PC-3 (cell line): ENCODE measurements around the gene MYH9. TPM values are rescaled to one million over a fixed set of nuclear protein-coding genes. Genes with fewer than 3 reads are reported as not detected.
"Not testable (repeated sequence)": the region's sequence is repeated elsewhere in the genome, so short reads cannot be mapped to it uniquely, and the experiment has no call there.

Experiments
- ATAC-seq: fragments of 200-7000 bp; cut with Tn5 transposase; 2 replicates; pipeline ENCODE4 v1.9.1; 2020; ENCODE audit warnings: mild to moderate bottlenecking, moderate library complexity
- BruUV-seq: library from RNA; stranded (reverse); fragments of 400-500 nt; replicated peaks from 2 replicates; lab custom pipeline; 2021; lab: Mats Ljungman, UMichigan
- CTCF ChIA-PET: fragments of 300-600 bp; sonication (Branson Sonifier 250); formaldehyde crosslinking; loops from one replicate; lab custom pipeline; 2022; ENCODE audit warnings: antibody characterized with exemption; lab: Charles Lee
- POLR2A ChIA-PET: fragments of 300-600 bp; sonication (Branson Sonifier 250); formaldehyde crosslinking; loops from one replicate; lab custom pipeline; 2022; ENCODE audit warnings: antibody characterized with exemption; ENCODE audit not compliant: unreplicated experiment; lab: Charles Lee
- DNase-seq: peaks from one replicate; pipeline ENCODE4 v3.0.0-alpha.2; 2015
- H2AFZ ChIP-seq: fragments of 300-600 bp; sonication (generic); 2 replicates; pipeline ENCODE4 v1.6.0; 2016; ENCODE audit warnings: antibody characterized with exemption, low read length
- H3F3A ChIP-seq: fragments of 300-600 bp; sonication (generic); one replicate; pipeline ENCODE4 v1.6.0; 2017; ENCODE audit warnings: antibody characterized with exemption, low read length, control low read depth, mild to moderate bottlenecking; ENCODE audit not compliant: unreplicated experiment
- H3K27ac ChIP-seq: fragments of 300-600 bp; sonication (generic); 2 replicates; pipeline ENCODE4 v1.5.1; 2016; ENCODE audit warnings: mild to moderate bottlenecking, low read length
- H3K27me3 ChIP-seq: fragments of 300-600 bp; sonication (generic); 2 replicates; pipeline ENCODE4 v1.6.1; 2016; ENCODE audit warnings: low read length, mixed read lengths
- H3K36me3 ChIP-seq: fragments of 300-600 bp; sonication (generic); 2 replicates; pipeline ENCODE4 v1.6.1; 2016; ENCODE audit warnings: low read depth, mixed run types, low read length, mixed read lengths
- H3K4me1 ChIP-seq: fragments of 300-600 bp; sonication (generic); 2 replicates; pipeline ENCODE4 v1.5.1; 2016; ENCODE audit warnings: low read length; ENCODE audit not compliant: insufficient read depth
- H3K4me2 ChIP-seq: fragments of 300-600 bp; sonication (generic); 2 replicates; pipeline ENCODE4 v1.6.0; 2016; ENCODE audit warnings: low read length
- H3K4me3 ChIP-seq: fragments of 300-600 bp; sonication (generic); 2 replicates; pipeline ENCODE4 v1.5.1; 2016; ENCODE audit warnings: mild to moderate bottlenecking, low read length, mixed read lengths
- H3K79me2 ChIP-seq: fragments of 300-600 bp; sonication (generic); 2 replicates; pipeline ENCODE4 v1.6.1; 2017; ENCODE audit warnings: low read length, mixed read lengths
- H3K9ac ChIP-seq: fragments of 300-600 bp; sonication (generic); 2 replicates; pipeline ENCODE4 v1.6.0; 2016; ENCODE audit warnings: mild to moderate bottlenecking, low read length
- H3K9me2 ChIP-seq: fragments of 300-600 bp; sonication (generic); replicated peaks from 2 replicates; pipeline ENCODE4 v1.6.1; 2016; ENCODE audit warnings: mixed run types, low read length, mixed read lengths
- H3K9me3 ChIP-seq: fragments of 300-600 bp; sonication (generic); 2 replicates; pipeline ENCODE4 v1.6.1; 2016; ENCODE audit warnings: low read length, mixed read lengths
- H4K20me1 ChIP-seq: fragments of 300-600 bp; sonication (generic); 2 replicates; pipeline ENCODE4 v1.6.1; 2016; ENCODE audit warnings: low read length, mixed read lengths
- EZH2 ChIP-seq: fragments of 300-600 bp; sonication (generic); IDR thresholded peaks from one replicate; pipeline ENCODE4 v1.6.1; 2017; ENCODE audit warnings: antibody characterized with exemption, mild to moderate bottlenecking, low read length; ENCODE audit not compliant: unreplicated experiment
- EZH2phosphoT487 ChIP-seq: fragments of 300-600 bp; sonication (generic); IDR thresholded peaks from 2 replicates; pipeline ENCODE4 v1.6.1; 2018; ENCODE audit warnings: mild to moderate bottlenecking, antibody characterized with exemption, low read length, borderline replicate concordance
- intact Hi-C: fragments of 100-400 bp; cut with micrococcal nuclease; formaldehyde crosslinking; loops from 2 replicates; pipeline ENCODE4 v1.9.0; 2023
- total RNA-seq: library from RNA; depleted of rRNA; stranded (reverse); fragments of >200 nt; gene quantifications from 2 replicates; pipeline ENCODE4 v1.2.3, GENCODE V29; 2014
- TF ChIP-seq, protein P1 (sequence below): fragments of 300-600 bp; sonication (generic); conservative IDR thresholded peaks from 2 replicates; pipeline ENCODE4 v1.5.1; 2017; ENCODE audit warnings: antibody characterized with exemption, low read depth, mild to moderate bottlenecking, low read length

The MYH9 gene
- total RNA-seq, 1 experiment from 2014 or later, result 357 TPM

DNA sequence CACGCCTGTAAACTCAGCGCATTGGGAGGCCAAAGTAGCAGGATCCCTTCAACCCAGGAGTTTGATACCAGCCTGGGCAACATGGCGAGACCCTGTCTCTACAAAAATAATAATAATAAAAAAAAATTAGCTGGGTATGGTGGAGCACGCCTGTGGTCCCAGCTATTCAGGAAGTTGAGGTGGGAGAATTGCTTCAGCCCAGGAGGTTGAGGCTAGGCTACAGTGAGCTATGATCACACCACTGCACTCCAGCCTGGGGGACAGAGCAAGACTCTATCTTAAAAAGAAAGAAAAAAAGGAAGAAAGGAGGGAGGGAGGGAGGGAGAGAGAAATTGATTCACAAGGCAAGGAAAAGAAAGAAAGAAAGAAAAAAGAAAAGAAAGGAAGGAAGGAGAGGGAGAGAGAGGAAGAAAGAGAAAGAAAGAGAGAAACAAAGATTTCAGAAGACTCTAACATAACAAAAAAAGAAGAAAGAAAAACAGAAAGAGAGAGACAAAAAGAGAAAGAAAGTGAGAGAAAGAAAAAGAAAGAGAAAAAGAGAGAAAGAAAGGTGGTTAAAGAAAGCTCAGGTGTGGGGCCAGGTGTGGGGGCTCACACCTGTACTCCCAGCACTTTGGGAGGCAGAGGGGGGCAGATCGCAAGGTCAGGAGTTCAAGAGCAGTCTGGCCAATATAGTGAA, 37.3 kb upstream of the MYH9 start:
- TF ChIP-seq, protein P1, sequence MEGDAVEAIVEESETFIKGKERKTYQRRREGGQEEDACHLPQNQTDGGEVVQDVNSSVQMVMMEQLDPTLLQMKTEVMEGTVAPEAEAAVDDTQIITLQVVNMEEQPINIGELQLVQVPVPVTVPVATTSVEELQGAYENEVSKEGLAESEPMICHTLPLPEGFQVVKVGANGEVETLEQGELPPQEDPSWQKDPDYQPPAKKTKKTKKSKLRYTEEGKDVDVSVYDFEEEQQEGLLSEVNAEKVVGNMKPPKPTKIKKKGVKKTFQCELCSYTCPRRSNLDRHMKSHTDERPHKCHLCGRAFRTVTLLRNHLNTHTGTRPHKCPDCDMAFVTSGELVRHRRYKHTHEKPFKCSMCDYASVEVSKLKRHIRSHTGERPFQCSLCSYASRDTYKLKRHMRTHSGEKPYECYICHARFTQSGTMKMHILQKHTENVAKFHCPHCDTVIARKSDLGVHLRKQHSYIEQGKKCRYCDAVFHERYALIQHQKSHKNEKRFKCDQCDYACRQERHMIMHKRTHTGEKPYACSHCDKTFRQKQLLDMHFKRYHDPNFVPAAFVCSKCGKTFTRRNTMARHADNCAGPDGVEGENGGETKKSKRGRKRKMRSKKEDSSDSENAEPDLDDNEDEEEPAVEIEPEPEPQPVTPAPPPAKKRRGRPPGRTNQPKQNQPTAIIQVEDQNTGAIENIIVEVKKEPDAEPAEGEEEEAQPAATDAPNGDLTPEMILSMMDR, result no peak
- TF ChIP-seq EZH2phosphoT487 (no peak), EZH2 (no peak)
- DNase-seq, result no peak
- no peak overlapping the region for H2AFZ ChIP-seq
- H3K27ac ChIP-seq, result no peak overlapping the region
- intact Hi-C loops, result no loop called here
- H3K4me2 ChIP-seq, result no peak overlapping the region
- no peak overlapping the region for H3K9ac ChIP-seq
- H3K4me3 ChIP-seq, result no peak overlapping the region
- H4K20me1 ChIP-seq, result no peaks in the 10 kb centered on the region
- no peaks in the 10 kb centered on the region for H3K9me3 ChIP-seq
- no TSS peak for BruUV-seq
- no peak for ATAC-seq
- H3K4me1 ChIP-seq, result no peaks in the 10 kb centered on the region
- H3K79me2 ChIP-seq, result no peaks in the 10 kb centered on the region
- H3F3A ChIP-seq, result no peaks in the 10 kb centered on the region
- H3K9me2 ChIP-seq, result no peaks in the 10 kb centered on the region
- no peaks in the 10 kb centered on the region for H3K36me3 ChIP-seq
- POLR2A ChIA-PET, result no interaction called here
- H3K27me3 ChIP-seq, result no peaks in the 10 kb centered on the region
- CTCF ChIA-PET, result no interaction called here

DNA sequence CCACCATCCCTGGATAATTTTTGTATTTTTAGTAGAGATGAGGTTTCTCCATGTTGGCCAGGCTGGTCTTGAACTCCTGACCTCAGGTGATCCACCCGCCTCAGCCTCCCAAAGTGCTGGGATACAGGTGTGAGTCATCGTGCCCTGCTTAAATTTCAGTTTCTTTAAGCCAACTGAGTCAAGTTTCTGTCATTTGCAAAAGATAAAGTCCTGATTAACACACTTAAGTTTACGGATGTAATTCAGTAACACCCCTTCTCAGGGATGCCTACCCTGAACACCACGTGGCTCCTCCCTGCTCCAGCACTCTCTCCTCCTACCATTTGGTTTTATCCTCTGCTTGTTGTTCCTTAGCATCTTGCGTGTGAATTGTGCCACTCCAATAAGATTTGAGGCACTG, 36.7 kb upstream of the MYH9 start:
- H3K9me2 ChIP-seq, H3K4me3 ChIP-seq, H3K79me2 ChIP-seq, H3K4me1 ChIP-seq, CTCF ChIA-PET, H4K20me1 ChIP-seq, DNase-seq, ATAC-seq, H3K27me3 ChIP-seq, BruUV-seq, intact Hi-C loops, H3K4me2 ChIP-seq, H3F3A ChIP-seq, H3K9me3 ChIP-seq, H3K9ac ChIP-seq, H3K36me3 ChIP-seq, POLR2A ChIA-PET, H3K27ac ChIP-seq, H2AFZ ChIP-seq: not testable (repeated sequence)

DNA sequence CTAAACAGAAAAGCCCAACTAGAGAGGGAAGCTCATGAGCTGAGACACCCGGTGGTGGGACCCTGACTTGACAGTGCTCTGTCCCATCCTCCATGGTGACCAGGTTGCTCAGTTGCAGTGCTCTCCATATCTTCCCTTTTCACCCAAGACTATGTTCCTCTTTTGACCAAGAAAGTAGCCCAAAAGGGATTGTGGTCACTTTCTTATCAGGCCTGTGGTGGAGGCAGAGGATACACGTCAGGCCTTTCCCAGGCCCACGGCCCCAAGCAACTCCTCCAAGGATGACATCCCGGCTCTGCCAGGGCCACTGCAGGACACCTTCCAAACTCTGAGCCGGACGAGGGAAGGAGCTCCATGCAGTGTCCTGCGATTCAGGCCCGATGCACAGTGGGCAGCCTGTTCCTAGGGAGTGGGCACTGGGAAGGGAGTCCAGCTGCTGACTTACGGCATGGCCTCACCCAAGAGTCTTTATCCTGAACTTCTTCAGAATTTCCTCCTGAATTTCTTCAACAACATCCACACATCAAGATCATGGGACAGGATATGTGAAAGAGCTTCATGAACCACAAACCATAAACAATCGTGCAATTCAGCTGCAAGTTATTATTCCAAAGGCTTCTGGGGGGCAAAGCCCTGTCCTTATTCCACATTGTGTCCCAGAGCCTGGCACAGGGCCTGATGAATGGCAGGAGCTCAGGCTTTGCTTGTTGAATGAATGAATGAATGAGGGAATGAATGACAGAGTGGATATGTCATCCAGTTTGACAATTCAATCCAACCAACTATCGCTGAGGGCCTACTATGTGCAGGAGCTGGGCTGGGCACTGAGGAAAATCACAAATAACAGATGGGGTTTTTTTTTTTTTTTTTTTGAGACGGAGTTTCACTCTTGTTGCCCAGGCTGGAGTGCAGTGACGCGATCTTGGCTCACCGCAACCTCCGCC, 36.0 kb upstream of the MYH9 start:
- ChIA-PET POLR2A (no interaction called here), CTCF (no interaction called here)
- Histone ChIP-seq H3K9ac (no peak overlapping the region), H3K36me3 (no peaks in the 10 kb centered on the region), H3K27ac (no peak overlapping the region), H3F3A (no peaks in the 10 kb centered on the region), H3K79me2 (no peaks in the 10 kb centered on the region), H3K27me3 (no peaks in the 10 kb centered on the region), H3K9me3 (no peaks in the 10 kb centered on the region), H3K4me2 (no peak overlapping the region), H4K20me1 (no peaks in the 10 kb centered on the region), H3K4me3 (no peak overlapping the region), H3K9me2 (no peaks in the 10 kb centered on the region), H2AFZ (no peak overlapping the region), H3K4me1 (no peaks in the 10 kb centered on the region)
- TF ChIP-seq, protein P1, result no peak
- TF ChIP-seq EZH2phosphoT487 (no peak), EZH2 (no peak)
- BruUV-seq, result no TSS peak
- DNase-seq (no peak), ATAC-seq (no peak)
- intact Hi-C loops, result no loop called here
